GM23248 (cell line): ENCODE results near the gene MACROD2.

Experiments used
- EZH2 ChIP-seq: fragments of 200-600 bp; sonication (generic); IDR thresholded peaks from 2 replicates; pipeline ENCODE4 v1.6.1; 2018; ENCODE audit warnings: antibody characterized with exemption, mild to moderate bottlenecking; ENCODE audit not compliant: insufficient read depth, poor library complexity, severe bottlenecking
- EZH2phosphoT487 ChIP-seq: fragments of 200-600 bp; sonication (generic); IDR thresholded peaks from 2 replicates; pipeline ENCODE4 v1.6.1; 2018; ENCODE audit warnings: antibody characterized with exemption, moderate library complexity, mild to moderate bottlenecking, low read depth; ENCODE audit not compliant: insufficient read depth

DNA sequence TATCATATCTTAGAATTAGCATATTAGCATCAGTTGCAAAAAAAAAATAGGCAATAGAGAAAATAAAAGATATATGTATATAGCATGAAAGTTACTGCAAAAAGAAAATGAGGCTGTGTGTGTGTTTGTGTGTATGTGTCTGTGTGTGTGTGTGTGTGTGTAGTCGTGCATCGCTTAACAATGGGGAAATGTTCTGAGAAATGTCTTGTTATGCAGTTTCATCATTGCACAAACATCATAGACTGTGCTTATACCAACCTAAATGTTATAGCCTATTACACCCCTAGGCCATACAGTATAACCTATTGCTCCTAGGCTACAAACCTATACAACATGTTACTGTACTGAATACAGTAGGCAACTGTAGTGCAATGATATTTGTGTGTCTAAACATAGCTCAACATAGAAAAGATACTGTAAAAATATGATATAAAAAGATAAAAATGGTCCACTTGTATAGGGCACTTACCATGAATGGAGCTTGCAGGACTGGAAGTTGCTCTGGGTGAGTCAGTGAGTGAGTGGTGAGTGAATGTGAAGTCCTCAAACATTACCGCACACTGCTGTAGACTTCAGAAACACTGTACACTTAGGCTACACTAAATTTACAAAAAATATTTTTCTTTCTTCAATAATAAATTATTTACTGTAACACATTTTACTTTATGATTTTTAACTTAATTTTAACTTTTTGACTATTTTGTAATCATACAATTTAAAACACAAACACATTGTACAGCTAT is 1772.9 kb downstream of the MACROD2 start:
- TF ChIP-seq EZH2phosphoT487 (no peak), EZH2 (no peak)
